Midbrain (tissue), 1 donor: ENCODE results near the gene CCDC51.

Experiments
- DNase-seq: peaks from one replicate; lab custom pipeline; 2025; lab: John Stamatoyannopoulos, UW

The CCDC51 gene

DNA sequence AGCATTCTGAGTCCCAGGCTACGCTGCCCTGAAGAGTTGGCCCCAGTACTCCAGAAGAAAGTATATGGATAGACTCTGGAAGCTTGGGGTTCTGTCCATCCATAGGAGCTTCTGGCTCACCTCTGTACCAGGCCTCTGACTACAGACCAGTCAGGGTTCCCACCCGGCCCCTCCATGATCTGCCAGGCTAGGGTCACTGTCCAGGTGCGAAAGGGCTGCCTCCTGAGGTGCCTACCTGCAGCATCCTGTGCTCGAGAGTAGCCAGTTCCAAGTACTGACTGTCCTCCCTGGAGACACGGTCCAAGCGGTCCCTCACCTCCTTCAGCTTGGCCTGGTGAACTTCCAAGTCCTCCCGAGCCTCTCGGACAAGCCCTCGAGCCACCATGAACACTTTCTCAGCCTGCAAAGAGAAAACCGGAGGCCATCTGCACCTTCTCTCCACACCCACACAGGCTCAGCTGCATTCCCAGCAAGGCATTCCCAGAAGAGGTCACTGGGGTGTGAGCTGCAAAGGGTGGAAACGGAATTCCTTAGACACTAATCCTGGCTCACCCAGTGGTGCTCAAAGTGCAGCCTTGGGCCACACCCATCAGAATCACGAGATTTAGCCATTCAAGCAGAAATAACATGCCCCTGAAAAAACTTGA is 6.3 kb downstream of the CCDC51 start:
- no peak for DNase-seq

DNA sequence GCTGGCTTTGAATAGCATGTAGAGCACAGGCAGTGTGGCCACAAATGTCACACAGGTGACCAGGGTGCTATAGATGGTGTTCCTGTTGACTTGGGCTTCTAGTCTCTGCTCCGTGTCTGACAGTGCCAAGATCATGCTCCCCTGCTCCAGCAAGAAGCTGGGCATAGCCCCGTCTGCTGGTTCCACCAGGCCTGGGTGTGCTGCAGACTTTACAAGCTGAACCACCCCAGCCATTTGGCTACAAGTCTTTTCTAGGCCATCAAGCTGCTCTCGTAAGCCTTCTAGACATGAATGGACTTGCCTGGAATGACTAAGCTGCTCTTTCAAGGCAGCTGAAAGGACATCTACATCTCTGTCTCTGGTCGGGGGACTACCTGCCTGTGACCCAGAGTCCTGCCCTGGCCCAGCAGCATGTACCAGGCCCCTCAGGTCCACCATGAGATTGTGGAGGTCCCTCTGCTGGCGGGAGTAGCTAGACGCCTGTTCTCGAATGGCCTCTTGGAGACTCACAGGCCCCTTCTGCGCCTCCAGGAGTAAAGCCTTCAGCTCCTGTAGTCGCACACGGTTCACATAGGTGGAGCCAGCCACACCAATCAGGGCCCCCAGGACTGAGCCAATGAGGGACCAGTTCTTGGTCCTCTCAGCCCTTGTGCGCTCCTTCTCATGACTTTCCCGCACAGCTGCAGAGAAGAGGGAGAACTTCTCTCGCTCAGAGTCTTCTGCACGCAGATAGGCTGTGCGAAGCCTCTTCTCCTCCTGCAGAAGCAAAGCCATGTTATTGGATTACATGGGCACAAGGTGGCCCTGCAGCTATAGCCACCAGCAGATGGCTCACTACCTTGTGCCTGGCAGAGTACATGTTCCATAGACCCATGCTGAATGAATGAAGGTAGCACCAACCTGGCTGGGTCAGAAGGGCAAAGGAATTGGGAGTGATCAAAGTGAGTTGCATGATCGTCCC is 7.2 kb downstream of the CCDC51 start:
- DNase-seq, result no peak

GRCh38 chr3:48431224-48432029 is 8.5 kb downstream of the CCDC51 start:
- no peak for DNase-seq

DNA sequence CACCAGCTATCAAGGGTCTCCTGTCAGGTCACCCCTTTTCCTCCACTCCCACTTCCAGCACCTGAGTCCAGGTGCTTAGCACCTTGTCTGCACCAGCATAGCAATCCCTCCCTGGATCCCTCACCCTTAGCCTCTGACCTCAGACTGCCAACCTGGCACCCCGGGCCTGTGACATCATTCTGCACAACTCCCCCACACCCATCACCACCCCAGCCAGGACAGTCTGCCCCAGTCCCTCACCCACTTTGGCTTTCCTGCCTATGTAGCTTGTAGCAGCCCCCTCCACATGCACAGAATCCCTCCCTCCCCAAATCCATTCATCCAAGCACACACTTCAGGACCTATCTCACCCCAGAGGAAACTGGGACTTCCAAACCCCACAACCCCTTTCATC is 9.2 kb downstream of the CCDC51 start:
- DNase-seq, result no peak

DNA sequence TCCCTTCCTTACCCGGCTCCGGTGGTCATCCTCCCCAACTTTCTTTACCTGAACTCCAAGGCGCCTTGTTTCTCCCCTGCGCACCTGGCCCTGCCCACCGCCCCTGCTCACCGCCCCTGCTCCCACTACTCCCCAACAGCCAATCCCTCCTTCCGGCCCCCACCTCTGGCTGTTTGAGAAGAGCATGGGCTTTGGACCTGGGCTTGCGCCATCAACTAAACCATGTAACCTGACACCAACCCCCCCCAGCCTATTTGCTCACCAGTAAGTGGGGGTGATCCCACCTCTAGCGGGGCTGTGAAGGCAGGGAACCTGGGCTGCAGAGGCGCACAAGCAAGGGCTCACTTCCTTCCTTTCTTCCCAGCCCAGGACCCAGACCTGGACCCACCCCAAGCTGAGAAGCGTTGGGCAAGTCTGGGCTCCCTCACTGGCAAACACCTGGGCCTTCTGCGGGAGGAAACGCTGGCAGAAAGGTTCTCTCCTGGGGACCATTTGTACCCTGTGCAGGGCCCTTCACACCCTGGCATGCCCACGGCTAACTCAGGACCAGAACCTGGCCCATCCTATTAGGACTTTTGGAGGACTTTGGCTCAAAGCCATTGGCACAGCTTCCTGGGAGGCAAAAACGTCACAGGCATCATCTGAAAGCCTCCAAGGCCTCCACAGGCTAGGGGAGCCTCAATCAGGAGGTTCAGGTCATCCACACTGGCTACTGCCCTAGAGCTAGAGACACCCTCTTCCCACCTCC is 9.8 kb downstream of the CCDC51 start, which contains the start of gene PLXNB1:
Gene PLXNB1 (minus strand): TSS at position 127 of the 748 bp plus-strand sequence. CDS start 5,475 bp downstream, outside the sequence.
- no peak for DNase-seq

GRCh38 chr3:48429317-48429959 is 10.5 kb downstream of the CCDC51 start:
- DNase-seq, result peak; percentile 90

- DNase-seq, result peak; percentile 58
These were observed 11.2 kb downstream of the CCDC51 start for GRCh38 chr3:48428572-48429316.

DNA sequence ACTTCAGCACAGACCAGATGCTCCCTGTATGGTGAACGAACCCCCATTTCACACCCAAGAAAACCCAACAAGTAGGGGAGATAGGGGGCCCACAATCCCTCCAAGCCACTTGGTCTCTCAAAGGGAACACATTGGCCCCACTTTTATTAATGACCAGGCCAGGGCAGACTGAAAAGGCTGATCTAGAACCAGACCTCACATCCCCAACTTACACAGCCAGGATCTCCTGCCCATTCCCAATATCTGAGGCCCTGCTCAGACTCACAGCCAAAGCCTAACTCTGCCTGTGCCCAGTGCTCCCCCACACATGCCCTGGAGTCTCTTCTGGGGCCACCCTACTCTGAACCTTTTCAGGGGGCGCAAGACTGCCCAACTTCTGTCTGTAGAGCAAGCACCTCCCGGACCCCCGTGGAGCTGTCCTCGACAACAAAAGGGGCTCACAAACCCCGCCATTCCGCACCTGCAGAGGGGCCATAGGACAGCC is 11.8 kb downstream of the CCDC51 start:
- DNase-seq, result no peak

DNA sequence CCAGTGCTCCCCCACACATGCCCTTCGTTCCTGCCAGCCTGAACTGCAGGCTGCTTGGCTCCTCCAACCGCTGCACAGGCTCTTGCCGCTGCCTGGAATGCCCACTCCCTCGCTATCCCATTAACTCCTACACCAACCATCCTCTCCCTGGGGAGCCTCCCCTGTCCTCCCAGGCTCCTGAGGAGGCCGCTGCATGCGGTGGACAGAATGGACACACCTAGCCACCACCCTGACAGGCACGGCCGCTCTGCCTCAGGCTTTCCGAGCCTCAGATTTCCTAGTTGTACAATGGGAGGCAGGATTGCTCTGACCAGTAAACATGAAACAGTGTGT is 12.3 kb downstream of the CCDC51 start:
- DNase-seq, result peak; percentile 46

DNA sequence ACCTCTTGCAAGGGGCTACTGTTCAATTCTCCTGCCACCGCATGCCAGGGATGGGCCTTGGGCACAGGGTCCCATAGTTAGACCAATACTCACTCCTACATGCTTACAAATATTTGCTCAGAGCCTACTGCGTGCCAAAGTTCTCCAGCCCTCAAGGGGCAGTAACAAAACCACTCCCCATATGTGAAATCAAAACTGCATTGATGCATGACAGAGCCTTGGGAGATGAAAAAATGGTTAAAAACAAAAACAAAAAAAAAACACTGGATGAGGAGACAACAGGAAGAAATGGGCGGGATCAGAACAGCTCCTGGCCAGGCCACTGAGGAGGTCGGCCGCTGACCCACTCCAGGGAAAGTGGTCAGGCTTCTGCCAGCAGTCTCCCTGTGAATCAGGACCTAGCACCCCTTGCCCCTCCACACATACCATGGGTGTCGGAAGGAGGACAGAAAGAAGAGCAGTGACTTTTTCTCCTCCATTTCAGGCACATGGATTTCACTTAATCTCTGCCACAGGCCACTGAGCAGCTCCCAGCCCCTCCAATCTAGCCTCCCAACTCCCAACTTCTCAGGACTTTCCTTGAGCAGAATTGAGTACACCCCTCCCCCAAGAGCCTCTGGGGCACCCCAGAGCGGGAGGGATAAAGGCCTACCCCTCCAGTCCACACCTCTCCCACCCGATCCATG is 12.8 kb downstream of the CCDC51 start:
- no peak for DNase-seq

GRCh38 chr3:48426401-48426909 is 13.5 kb downstream of the CCDC51 start:
- peak; percentile 96 for DNase-seq

- peak; percentile 67 for DNase-seq
These were observed 14.6 kb downstream of the CCDC51 start for GRCh38 chr3:48425281-48425812.

- DNase-seq, result peak; percentile 27
These were observed 15.8 kb downstream of the CCDC51 start for GRCh38 chr3:48423883-48424695.

DNA sequence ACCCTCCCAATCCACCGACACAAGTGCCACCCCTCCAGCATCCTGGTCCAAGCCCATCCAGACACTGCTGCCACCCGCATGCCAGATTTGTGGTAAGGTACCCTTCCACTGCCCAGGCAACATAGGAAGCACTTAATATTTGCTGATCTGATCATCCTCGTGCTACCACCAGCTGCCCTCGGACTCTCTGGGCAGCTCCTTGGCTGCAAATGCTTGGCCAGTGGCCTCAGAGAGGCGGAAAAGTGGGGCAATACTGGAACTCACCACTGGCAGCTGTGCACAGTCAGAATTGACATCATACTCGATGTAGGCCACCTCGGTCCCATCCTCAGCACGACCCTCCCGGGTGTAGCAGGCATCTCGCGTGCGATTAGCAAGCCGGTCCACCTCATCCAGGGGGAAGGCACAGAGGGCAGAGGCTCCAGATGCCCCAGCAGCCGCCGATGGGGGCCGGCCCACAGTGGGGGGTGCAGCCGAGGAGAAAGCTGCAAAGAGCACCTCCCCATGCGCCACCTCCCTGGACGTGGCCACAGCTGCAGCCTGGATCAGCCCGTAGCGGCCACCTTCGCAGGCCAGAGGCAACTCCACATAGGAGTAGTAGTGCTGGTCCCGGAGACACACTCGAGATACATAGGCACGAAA is 16.6 kb downstream of the CCDC51 start:
- DNase-seq, result peak; percentile 31

GRCh38 chr3:48422681-48423080 is 17.2 kb downstream of the CCDC51 start:
- DNase-seq, result no peak

DNA sequence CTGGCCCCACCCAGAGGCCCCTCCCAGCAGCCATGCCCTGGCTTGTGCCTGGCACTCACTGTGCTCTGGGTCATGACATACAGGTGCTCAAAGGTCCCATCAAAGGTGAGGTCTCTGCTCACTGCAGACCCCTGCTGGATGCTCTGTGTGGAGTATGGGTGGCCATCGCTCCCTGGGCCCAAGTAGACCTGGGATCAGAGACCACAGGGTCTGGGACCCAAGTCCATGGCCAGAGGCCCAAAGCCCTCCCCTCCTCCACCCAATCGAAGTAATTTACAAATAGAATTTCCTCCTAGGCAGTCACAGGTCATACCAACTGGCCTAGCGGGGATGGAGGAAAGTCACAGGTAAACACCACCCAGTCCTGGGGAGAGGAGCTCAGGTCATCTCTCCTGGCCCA is 17.6 kb downstream of the CCDC51 start:
- DNase-seq, result no peak

GRCh38 chr3:48420561-48420960 is 19.4 kb downstream of the CCDC51 start:
- DNase-seq, result no peak

DNA sequence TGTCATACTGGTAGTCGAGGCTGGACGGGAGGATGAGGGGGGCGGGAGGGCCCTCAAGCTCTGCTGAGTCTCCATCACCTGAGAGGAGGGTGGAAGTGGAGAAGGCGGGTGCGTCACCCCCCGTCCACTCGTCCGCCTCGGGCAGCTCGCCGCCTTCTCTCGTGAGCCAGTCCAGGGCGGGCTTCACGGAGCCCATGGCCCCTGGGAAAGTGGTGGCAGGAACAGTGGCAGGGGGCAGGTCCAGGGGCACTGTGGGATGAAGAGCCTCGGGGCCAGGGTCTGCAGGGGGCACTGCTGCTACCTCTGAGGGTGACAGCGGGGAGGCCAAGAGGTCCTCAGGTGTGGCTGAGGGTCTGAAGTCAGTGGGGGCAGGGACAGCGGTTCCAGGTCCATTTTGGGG is 20.3 kb downstream of the CCDC51 start:
- DNase-seq, result no peak
